Mesenteric fat pad (tissue), 1 donor: ENCODE data around the gene TMEM131. TPM values are rescaled to one million over a fixed set of nuclear protein-coding genes. Genes with fewer than 3 reads are reported as not detected.
"Not testable (repeated sequence)": the region's sequence is repeated elsewhere in the genome, so short reads cannot be mapped to it uniquely, and the experiment has no call there.

Experiments used
- DNase-seq: peaks from one replicate; pipeline ENCODE4 v3.0.0-alpha.2; 2020; ENCODE audit warnings: low spot score
- total RNA-seq: library from RNA; stranded (reverse); fragmentation: NEBNext Ultra II Directional; extraction: Animal tissue kit (Norgen Biotek cat#: 25700); gene quantifications from one replicate; pipeline ENCODE4 v1.2.1, GENCODE V29; 2021
- donor health status: DM: yes; HTN: yes; CAD: no.

The TMEM131 gene
- total RNA-seq, 1 donor from 2014 or later: 34.8 TPM

DNA sequence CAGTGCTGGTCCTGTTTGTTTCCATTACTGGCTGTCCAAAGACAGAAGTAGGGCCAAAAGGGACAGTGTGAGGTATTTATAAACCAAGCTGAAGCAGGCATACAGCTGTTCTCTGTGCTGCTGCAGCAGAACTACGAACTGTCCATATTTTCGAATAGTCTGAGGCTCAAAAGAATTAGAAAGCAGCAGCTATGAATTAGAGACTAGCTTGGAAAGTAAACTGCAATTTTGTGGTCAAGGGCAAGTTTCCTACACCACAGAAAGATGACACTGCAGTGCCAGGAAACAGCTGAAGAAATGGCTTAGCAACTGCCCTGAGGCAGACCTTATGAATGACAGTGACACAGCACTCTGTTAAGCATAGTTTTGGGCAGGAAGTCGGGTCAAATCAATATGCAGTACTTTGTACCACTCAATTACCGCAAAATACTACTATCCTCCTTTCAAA is 125.3 kb downstream of the TMEM131 start:
- no peak for DNase-seq

DNA sequence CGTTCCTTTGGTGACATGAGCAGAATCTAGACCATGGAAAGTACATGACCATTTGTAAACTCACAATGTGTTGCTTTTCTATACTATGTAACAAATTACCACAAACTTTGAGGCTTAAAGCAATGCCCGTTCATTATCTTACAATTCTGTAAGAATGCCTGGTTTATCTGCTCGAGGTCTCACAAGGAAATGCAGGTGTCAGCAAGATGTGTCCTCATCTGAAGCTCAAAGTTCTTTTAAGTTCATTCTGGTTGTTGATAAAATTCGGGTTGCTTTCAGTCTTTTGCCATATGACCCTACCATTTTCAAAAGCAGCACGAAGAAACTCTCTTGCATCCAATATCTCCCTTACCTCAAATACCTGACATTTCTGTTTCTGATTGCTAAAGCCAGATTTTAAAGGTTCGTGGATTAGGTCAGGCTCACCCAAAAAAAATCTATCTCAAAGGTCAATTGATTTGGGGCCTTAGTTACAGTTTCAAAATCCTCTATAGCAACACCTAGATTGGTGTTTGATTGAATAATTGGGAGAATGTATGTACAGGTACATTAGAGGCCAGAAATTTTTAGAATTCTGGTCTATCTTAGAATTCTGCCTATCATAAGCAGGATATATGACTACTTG is 125.9 kb downstream of the TMEM131 start:
- no peak for DNase-seq

- no peak for DNase-seq
Observed at GRCh38 chr2:97868986-97869721, 126.6 kb downstream of the TMEM131 start.

DNA sequence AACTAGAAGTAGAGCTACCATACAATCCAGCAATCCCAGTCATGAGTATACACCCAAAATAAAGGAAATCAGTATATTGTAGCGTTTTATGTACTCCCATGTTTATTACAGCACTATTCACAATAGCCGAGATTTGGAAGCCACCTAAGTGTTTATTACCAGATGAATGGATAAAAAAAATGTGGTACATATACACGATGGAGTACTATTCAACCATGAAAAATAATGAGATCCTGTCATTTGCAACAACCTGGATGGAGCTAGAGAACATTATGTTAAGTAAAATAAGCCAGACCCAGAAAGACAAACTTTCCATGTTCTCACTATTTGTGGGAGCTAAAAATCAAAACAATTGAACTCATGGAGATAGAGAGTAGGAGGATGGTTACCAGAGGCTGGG is 131.9 kb downstream of the TMEM131 start:
- no peak for DNase-seq

GRCh38 chr2:97861177-97861576 is 134.6 kb downstream of the TMEM131 start:
- DNase-seq: no peak

- no peak for DNase-seq
Observed at GRCh38 chr2:97858442-97858841, 137.3 kb downstream of the TMEM131 start.

DNA sequence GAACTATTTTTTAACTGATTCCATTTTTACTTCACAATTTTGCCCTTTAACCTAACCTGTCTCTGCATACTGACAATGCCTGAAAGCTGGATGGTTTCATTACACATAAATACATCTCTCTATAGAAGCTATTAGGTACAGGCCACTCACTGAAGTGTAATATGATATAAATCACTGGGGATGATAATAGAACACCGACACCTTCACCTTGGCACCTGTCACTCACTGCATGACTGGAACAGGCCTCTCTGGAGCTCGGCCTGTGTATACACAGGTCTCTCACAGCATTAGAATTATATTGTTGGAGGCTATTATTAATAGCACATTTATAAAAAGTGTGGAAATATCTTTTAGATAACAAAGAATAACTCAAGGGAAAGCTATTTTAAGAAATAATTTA is 138.2 kb downstream of the TMEM131 start:
- no peak for DNase-seq

GRCh38 chr2:97853057-97853456 is 142.7 kb downstream of the TMEM131 start:
- DNase-seq: not testable (repeated sequence)

GRCh38 chr2:97851172-97851571 is 144.6 kb downstream of the TMEM131 start:
- no peak for DNase-seq

DNA sequence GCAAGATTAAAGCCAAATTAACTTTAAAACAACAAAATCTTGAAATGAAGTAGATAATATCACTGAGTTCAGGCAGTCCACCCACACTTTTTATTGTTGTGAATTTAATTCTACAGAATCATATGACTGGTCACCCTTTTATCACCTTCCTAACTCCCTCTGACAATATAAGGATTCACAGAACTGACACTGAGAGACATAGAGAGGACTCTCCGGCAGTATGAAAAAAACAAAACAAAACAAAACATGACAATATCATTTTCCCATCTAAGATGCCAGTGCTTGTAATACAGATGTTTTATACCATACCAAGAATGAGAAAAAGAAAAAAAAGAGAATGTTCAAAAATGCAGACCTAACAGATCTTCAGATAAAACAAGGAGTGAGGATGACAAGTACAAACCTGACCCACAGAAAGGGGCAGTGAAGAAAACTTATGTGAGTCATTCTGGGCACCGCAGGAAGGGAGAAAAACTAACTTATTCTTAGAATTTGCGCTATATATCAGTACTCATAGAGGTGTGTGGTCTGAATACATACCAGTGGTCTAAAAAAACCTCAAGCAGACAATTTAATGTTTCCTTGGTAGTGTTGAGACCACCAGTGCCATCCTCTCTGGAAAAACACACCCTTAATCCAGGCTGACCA is 145.7 kb downstream of the TMEM131 start:
- no peak for DNase-seq

GRCh38 chr2:97848306-97848705 is 147.4 kb downstream of the TMEM131 start:
- DNase-seq: no peak

GRCh38 chr2:97846716-97847115 is 149.0 kb downstream of the TMEM131 start:
- not testable (repeated sequence) for DNase-seq

DNA sequence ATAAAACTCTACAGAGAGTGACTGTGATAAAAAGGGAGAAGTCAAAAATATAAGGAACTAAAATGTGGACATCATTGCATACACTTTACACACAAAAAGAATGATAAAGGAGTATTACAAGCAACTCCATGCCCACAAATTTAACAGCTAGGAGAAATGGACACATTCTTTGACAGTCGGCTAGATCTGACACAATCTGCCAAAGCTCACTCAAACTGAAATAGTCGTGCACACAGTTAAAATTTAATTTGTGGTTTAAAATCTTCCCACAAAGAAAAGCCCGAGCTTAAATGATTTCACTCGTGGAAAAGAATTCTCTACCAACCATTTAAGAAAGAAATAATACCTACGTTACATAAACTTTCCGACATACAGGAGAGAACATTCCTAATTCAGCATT is 149.9 kb downstream of the TMEM131 start:
- no peak for DNase-seq

DNA sequence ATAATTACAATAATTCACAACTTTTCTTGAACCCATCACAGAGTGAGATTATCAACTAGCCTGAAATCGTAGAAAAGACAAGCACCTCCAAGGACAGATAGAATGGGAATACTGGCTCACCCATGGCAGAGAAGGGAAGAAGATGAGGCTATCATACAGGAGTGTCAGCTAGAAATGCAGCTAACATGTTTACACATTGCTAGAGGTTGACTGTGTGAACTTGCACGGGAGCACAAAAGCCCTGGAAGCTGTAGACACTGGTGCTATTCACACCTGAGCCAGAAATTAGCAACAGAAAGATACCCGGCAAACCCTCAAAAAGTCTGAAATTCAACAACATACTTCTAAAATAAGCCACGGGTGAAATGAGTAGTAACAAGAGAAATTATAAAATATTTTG is 150.6 kb downstream of the TMEM131 start:
- no peak for DNase-seq

DNA sequence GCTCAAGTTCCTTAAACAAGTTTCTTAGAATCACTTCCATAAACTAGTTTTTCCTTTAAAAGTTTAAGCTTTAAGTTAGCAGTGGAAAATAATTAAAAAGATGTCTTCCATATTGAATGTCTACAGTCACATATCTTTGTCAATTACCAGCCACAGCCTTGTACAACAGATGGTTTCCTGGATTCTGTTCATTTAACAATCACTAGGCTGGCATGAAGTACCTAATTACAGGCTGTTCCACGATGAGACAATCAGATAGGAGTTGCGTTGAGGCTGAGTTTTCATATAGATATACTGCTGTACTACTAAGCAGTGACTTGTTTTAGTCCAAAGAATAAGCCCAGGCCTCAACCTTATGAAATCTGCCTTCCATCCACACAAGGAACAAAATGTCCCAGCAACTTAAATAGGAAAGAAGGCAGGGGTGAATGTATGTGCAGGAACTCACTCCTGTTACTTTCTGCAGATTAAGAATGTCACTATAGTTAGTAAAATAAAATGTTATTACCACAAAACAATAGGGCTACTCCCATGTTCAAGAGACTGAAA is 151.4 kb downstream of the TMEM131 start:
- DNase-seq: no peak

DNA sequence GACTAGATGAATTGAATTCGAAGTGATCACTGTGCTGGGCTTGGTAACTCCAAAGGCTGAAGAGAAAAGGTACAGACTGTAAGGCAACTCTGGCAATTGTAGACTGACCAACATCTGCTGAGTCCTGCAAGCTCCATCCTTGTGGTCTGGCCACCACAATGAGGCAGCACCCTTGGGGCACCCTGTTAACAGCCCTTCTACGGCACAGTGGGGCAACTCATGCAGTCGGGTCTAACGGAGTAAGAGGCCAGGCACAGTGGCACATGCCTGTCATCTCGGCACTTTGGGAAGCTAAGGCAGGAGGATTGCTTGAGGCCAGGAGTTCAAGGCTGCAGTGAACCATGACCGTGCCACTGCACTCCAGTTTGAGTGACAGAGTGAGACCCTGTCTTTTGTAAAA is 155.6 kb downstream of the TMEM131 start:
- no peak for DNase-seq

- no peak for DNase-seq
Observed at GRCh38 chr2:97834610-97835009, 161.1 kb downstream of the TMEM131 start.

GRCh38 chr2:97831121-97831520 is 164.6 kb downstream of the TMEM131 start:
- DNase-seq: no peak

GRCh38 chr2:97829255-97829654 is 166.5 kb downstream of the TMEM131 start:
- DNase-seq: not testable (repeated sequence)

DNA sequence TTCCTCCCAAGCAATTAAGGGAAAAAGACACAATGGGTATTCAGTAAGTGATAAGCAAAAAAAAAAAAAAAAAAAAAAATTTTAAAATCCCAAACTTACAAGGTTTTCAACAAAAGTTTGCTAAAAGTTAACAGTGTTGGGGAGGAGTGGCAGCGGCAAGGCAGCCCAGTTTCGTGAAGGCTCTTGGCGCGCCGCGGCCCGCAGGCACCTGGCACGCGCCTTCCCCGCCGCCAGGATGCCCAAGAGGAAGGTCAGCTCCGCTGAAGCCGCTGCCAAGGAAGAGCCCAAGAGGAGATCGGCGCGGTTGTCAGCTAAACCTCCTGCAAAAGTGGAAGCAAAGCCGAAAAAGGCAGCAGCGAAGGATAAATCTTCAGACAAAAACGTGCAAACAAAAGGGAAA is 168.7 kb downstream of the TMEM131 start:
- not testable (repeated sequence) for DNase-seq

- not testable (repeated sequence) for DNase-seq
Observed at GRCh38 chr2:97826266-97826847, 169.4 kb downstream of the TMEM131 start.

- not testable (repeated sequence) for DNase-seq
Observed at GRCh38 chr2:97824011-97824410, 171.7 kb downstream of the TMEM131 start.
